Lower lobe of right lung (tissue), 2 donors: ENCODE measurements around the gene TMEM187. TPM values are rescaled to one million over a fixed set of nuclear protein-coding genes. Genes with fewer than 3 reads are reported as not detected.
A peak's percentile ranks its signal among the peaks of the same experiment; 100 is the strongest.
"Not testable (repeated sequence)": the region's sequence is repeated elsewhere in the genome, so short reads cannot be mapped to it uniquely, and the experiment has no call there.

Experiments used
- ATAC-seq, 2 donors: fragments of 200-7000 bp; cut with Tn5 transposase; one replicate each; pipeline ENCODE4 v1.9.1; 2020 to 2022; ENCODE audit warnings: mild to moderate bottlenecking in 2 of 2, moderate library complexity in 2 of 2
- DNase-seq: peaks from one replicate; pipeline ENCODE4 v3.0.0-alpha.2; 2020
- H3K27ac ChIP-seq: fragments of 200-600 bp; one replicate; pipeline ENCODE4 v1.8.0; 2022
- H3K27me3 ChIP-seq: fragments of 200-600 bp; one replicate; pipeline ENCODE4 v1.8.0; 2022; ENCODE audit warnings: low read depth
- H3K36me3 ChIP-seq: fragments of 200-600 bp; one replicate; pipeline ENCODE4 v1.8.0; 2022; ENCODE audit warnings: mild to moderate bottlenecking
- H3K4me1 ChIP-seq: fragments of 200-600 bp; one replicate; pipeline ENCODE4 v1.8.0; 2022
- H3K4me3 ChIP-seq: fragments of 200-600 bp; one replicate; pipeline ENCODE4 v1.8.0; 2022; ENCODE audit warnings: mild to moderate bottlenecking
- H3K9me3 ChIP-seq: fragments of 200-600 bp; one replicate; pipeline ENCODE4 v1.8.0; 2022
- CTCF ChIP-seq: fragments of 200-600 bp; IDR thresholded peaks from one replicate; pipeline ENCODE4 v1.8.0; 2022; ENCODE audit warnings: antibody characterized with exemption, mild to moderate bottlenecking
- intact Hi-C: fragments of 100-400 bp; cut with DNase I; formaldehyde crosslinking; loops from one replicate; pipeline ENCODE4 v1.11.0; 2022
- total RNA-seq: library from RNA; stranded (reverse); fragmentation: NEBNext Ultra II Directional; extraction: Animal tissue kit (Norgen Biotek cat#: 25700); gene quantifications from one replicate; pipeline ENCODE4 v1.2.1, GENCODE V29; 2021
- donor health status: DM: no; HTN: yes; CAD: no; lungs with severe emphysema.

The TMEM187 gene
- total RNA-seq, 1 donor from 2014 or later = 7.6 TPM

- Histone ChIP-seq H3K27ac (peak overlapping the region; percentile 99), H3K36me3 (no peaks in the 10 kb centered on the region), H3K4me1 (peaks cover 19% of the 10 kb centered on the region), H3K4me3 (peak overlapping the region; percentile 74), H3K9me3 (no peaks in the 10 kb centered on the region), H3K27me3 (no peaks in the 10 kb centered on the region)
- intact Hi-C loops = no loop called here
- no peak for TF ChIP-seq CTCF
- ATAC-seq (no peak), DNase-seq (no peak)
These were observed 1.6 kb downstream of the TMEM187 start for GRCh38 chrX:153974003-153974725.

GRCh38 chrX:153974726-153975286 lies 2.3 kb downstream of the TMEM187 start:
- H3K9me3 ChIP-seq = no peaks in the 10 kb centered on the region
- no peak for TF ChIP-seq CTCF
- intact Hi-C loops = no loop called here
- H3K4me3 ChIP-seq = no peak overlapping the region
- H3K4me1 ChIP-seq = peaks cover 16% of the 10 kb centered on the region
- H3K27me3 ChIP-seq = no peaks in the 10 kb centered on the region
- ATAC-seq (no peak), DNase-seq (no peak)
- H3K27ac ChIP-seq = peak overlapping the region; percentile 99
- H3K36me3 ChIP-seq = no peaks in the 10 kb centered on the region

GRCh38 chrX:153980394-153980793 lies 7.8 kb downstream of the TMEM187 start:
- H3K27me3 ChIP-seq, ATAC-seq, DNase-seq, H3K36me3 ChIP-seq, H3K4me3 ChIP-seq, H3K9me3 ChIP-seq, intact Hi-C loops, H3K27ac ChIP-seq: not testable (repeated sequence)
- peaks cover 13% of the 10 kb centered on the region for H3K4me1 ChIP-seq

- DNase-seq = no peak
- no peak for ATAC-seq
- H3K4me1 ChIP-seq = peaks cover 13% of the 10 kb centered on the region
- intact Hi-C loops = no loop called here
- H3K27ac ChIP-seq = peak overlapping the region; percentile 49
- no peaks in the 10 kb centered on the region for H3K9me3 ChIP-seq
- no peaks in the 10 kb centered on the region for H3K27me3 ChIP-seq
- H3K36me3 ChIP-seq = no peaks in the 10 kb centered on the region
- H3K4me3 ChIP-seq = no peak overlapping the region
- TF ChIP-seq CTCF = no peak
These were observed 8.7 kb downstream of the TMEM187 start for GRCh38 chrX:153981231-153981630.

- peak; percentile 73 for DNase-seq
These were observed 9.4 kb downstream of the TMEM187 start for GRCh38 chrX:153981771-153982533.

More at GRCh38 chrX:153981771-153982533, 9.4 kb downstream of the TMEM187 start:
- intact Hi-C loops = no loop called here
- Histone ChIP-seq H3K9me3 (no peaks in the 10 kb centered on the region), H3K4me3 (no peak overlapping the region), H3K36me3 (no peaks in the 10 kb centered on the region), H3K27me3 (no peaks in the 10 kb centered on the region), H3K27ac (peak overlapping the region; percentile 49), H3K4me1 (peaks cover 13% of the 10 kb centered on the region)
- ATAC-seq = peak; percentile 35 to 64
- no peak for TF ChIP-seq CTCF
